ENCODE measurements around the gene ARPC2. TPM values are rescaled to one million over a fixed set of nuclear protein-coding genes. Genes with fewer than 3 reads are reported as not detected.

Gene ARPC2
- total and polyA plus RNA-seq, 2 experiments from 2014 or later: 312 to 436 TPM

- Histone ChIP-seq H3K27me3 (no peaks in the 10 kb centered on the region), H3K79me2 (no peaks in the 10 kb centered on the region), H3K9me3 (ENCODE audit: low read depth) (no peaks in the 10 kb centered on the region), H3K4me3 (no peak overlapping the region), H3K9me2 (replicated peaks; ENCODE audit: insufficient read depth) (no peaks in the 10 kb centered on the region), H3K4me1 (ENCODE audit: insufficient read depth) (no peaks in the 10 kb centered on the region), H2AFZ (no peak overlapping the region), H3K4me2 (no peak overlapping the region), H4K20me1 (ENCODE audit: insufficient read depth, poor library complexity, severe bottlenecking) (no peaks in the 10 kb centered on the region), H3K27ac (no peak overlapping the region), H3K36me3 (replicated peaks; ENCODE audit: insufficient read depth, low read depth) (no peaks in the 10 kb centered on the region)
- TF ChIP-seq CTCF (IDR thresholded peaks at IDR 0.05; ENCODE audit: poor library complexity) (peak; percentile 97), EZH2phosphoT487 (IDR thresholded peaks at IDR 0.05; ENCODE audit: low read depth, severe bottlenecking, unreplicated experiment) (no peak)
- WGBS (ENCODE audit: low lambda C conversion rate, missing lambda C conversion rate): 9% methylated on average over 9 of the region's 9 CpGs
- DNase-seq (ENCODE audit: low spot score): peak; percentile 94
These were observed 84.3 kb downstream of the ARPC2 start for GRCh38 chr2:218301176-218301819.

Small RNA genes lying within 50 kb of the gene (microRNA-seq; reads per million reads assigned to microRNA genes)
- gene MIR6513: 7.6 reads per million, percentile 19 among the genes with 10 or more reads in this experiment

Other genes with a start within 250 kb of the ARPC2 start
- 22.9 and 27.6 TPM in 2 replicates for gene TNS1, start 214.2 kb upstream of the ARPC2 start, total RNA-seq
- 16.2 TPM in 2 replicates for gene TNS1, start 214.2 kb upstream of the ARPC2 start, polyA plus RNA-seq
- 0.10 and 0.44 TPM in 2 replicates for gene RUFY4, start 147.9 kb upstream of the ARPC2 start, total RNA-seq
- gene RUFY4, start 147.9 kb upstream of the ARPC2 start, polyA plus RNA-seq: 1.5 TPM in 1 of 2 replicates, not detected in the other
- 0.07 TPM in 1 of 2 replicates, not detected in the other for gene CXCR2, start 91.2 kb upstream of the ARPC2 start, total RNA-seq
- 0.09 and 0.56 TPM in 2 replicates for gene CXCR2, start 91.2 kb upstream of the ARPC2 start, polyA plus RNA-seq
- gene CXCR1, start 50.2 kb upstream of the ARPC2 start, total RNA-seq: not detected in 2 replicates
- not detected in 2 replicates for gene CXCR1, start 50.2 kb upstream of the ARPC2 start, polyA plus RNA-seq
- 6.1 and 10.9 TPM in 2 replicates for gene GPBAR1, start 43.8 kb downstream of the ARPC2 start, total RNA-seq
- gene GPBAR1, start 43.8 kb downstream of the ARPC2 start, polyA plus RNA-seq: 23.4 and 25.6 TPM in 2 replicates
- 104 and 140 TPM in 2 replicates for gene AAMP, start 52.9 kb downstream of the ARPC2 start, total RNA-seq
- gene AAMP, start 52.9 kb downstream of the ARPC2 start, polyA plus RNA-seq: 166 and 179 TPM in 2 replicates
- 48.7 and 56.3 TPM in 2 replicates for gene PNKD, start 53.3 kb downstream of the ARPC2 start, total RNA-seq
- gene PNKD, start 53.3 kb downstream of the ARPC2 start, polyA plus RNA-seq: 140 and 145 TPM in 2 replicates
- gene TMBIM1, start 75.3 kb downstream of the ARPC2 start, total RNA-seq: 167 and 224 TPM in 2 replicates
- 265 and 302 TPM in 2 replicates for gene TMBIM1, start 75.3 kb downstream of the ARPC2 start, polyA plus RNA-seq
- 0.33 TPM in 1 of 2 replicates, not detected in the other for gene CATIP, start 139.7 kb downstream of the ARPC2 start, total RNA-seq
- gene CATIP, start 139.7 kb downstream of the ARPC2 start, polyA plus RNA-seq: 0.39 and 0.70 TPM in 2 replicates
- 0.60 and 0.72 TPM in 2 replicates for gene SLC11A1, start 165.1 kb downstream of the ARPC2 start, total RNA-seq
- 0.74 and 1.2 TPM in 2 replicates for gene SLC11A1, start 165.1 kb downstream of the ARPC2 start, polyA plus RNA-seq
- gene CTDSP1, start 182.7 kb downstream of the ARPC2 start, total RNA-seq: 124 and 142 TPM in 2 replicates
- 48.4 and 53.1 TPM in 2 replicates for gene CTDSP1, start 182.7 kb downstream of the ARPC2 start, polyA plus RNA-seq
- 218 and 261 TPM in 2 replicates for gene VIL1, start 201.9 kb downstream of the ARPC2 start, total RNA-seq
- gene VIL1, start 201.9 kb downstream of the ARPC2 start, polyA plus RNA-seq: 151 and 160 TPM in 2 replicates

Measured in hepatocyte (in vitro differentiated cells).